Fibroblast of gingiva (primary cell): ENCODE measurements around the gene UNK.

ENCODE experiments used
- DNase-seq: peaks from one replicate; pipeline ENCODE4 v3.0.0-alpha.2; 2011; ENCODE audit warnings: low read depth

UNK gene

DNA sequence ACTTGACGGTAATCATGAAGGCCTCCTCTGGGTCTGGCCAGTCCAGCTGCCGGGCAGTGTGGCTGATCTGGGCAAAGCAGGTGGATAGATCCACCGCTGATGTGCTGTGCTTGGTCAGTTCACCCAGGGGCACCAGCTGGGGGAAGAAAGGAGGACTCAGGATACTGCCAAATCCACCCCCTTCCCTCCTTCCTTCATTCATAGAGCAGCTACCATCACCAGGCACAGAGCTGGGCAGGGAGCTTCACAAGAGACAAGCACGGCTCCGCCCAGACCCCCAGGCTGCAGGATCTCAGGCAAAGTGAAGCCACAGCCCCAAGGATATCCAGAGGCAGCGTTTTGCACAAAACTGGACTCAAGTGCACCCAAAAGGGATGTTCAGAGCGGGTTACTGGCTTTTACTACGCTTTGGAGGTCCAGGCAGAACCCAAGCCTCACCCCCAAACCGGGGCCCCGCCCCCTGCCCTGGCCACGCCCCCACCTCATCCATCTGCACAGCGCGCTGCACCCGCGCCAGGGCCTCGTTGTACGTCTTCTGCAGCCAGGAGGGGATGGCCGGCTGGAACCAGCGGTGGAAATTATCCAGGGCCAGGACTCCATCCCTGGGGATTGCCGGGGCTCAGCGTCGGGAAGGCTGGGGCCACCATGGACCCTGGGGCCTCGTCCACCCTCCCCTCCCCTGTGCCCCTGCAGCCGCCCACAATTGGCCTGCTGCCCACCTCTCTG lies 50.5 kb downstream of the UNK start:
- no peak for DNase-seq

GRCh38 chr17:75835654-75835987 lies 51.0 kb downstream of the UNK start:
- no peak for DNase-seq

DNA sequence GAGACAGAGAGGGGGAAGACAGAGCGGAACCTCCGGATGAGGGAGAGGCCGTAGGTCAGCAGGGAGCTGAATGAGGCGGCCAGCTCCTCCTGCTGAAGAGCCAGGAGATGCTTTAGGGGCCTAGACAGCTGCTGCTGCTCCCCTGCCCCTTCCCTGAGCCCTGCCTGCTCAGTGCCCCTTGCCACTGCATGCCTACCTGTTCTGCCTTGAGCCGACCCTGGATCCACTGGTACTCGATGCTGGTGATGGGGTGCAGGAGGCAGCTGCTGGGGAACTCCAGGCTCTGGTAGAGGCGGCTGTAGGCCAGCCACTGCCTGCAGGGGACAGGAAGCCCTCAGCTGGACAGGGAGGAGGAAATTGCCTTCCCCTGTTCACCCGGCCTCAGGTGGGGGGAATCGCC lies 52.0 kb downstream of the UNK start:
- no peak for DNase-seq

DNA sequence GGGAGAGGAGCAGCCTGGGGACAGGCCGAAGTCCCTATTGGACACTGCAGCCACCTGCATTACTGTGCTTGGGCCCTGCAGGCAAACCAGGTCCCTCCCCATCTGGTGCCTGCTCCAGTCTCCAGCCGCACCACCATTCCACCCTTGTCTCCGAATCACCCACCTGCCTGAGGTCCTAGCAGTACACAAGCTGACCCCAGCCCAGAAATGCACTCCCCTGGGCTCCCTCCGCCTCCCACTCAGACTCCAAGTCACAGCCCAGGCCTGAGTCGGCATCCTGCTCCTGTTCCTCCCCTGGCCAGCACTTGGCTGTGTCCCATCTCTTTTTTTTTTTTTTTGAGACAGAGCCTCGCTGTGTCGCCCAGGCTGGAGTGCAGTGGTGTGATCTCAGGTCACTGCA lies 53.3 kb downstream of the UNK start:
- no peak for DNase-seq

DNA sequence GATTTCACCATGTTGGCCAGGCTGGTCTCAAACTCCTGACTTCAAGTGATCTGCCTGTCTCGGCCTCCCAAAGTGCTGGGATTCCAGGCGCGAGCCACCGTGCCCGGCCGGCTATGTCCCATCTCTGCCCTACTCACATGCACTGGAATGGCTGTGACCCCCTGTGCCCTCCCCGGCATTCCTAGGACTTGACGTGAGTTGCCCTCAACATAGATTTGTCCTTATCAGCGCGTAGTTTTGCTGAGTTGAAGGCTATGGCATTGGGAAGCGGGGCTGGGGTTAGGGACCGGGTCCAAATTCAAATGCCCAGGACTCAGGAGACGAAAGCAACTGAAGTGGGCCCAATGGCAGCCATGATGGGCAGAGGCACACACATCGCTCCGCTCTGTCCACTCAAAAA lies 53.8 kb downstream of the UNK start:
- no peak for DNase-seq

DNA sequence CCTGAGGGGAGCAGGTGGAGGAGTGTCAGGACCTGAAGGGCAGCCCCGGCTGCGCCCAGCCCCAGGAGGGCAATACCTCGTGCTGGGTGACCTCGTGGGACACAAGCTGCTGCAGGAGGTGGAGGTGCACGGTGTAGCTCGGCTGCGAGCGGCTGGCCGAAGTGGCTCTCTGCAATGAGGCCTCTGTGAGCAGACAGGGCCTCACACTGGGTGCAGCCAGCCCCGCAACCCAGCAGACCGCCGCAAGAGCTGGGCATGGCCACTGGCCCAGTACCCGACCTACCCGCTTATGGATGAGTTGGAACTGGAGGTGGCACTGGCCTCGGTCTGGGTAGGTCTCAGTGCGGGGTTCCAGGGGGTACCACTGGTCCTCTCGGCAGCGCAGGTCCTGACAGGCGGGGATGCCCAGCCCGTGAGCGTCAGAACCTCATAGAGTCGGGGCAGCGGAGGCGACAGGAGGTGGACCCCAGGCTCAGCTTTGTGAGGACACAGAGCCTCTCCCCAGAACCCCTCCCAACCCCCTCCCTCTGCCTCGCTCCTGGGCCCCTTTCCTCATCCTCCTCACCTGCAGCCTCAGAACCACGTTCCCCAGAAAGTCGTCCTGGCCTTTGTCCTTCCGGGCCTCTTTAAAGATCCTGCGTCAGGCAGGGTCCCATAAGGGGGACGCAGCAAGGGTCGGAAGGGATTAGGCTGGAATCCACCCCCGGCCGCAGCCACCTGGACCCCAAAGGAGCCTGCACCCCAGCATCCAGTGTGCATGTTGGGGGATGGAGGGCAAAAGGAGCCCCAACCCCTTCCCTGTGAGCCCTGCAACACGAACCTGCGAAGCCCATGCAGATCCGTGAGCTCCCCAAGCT lies 55.6 kb downstream of the UNK start:
- DNase-seq = no peak

- DNase-seq = no peak
These were observed 56.2 kb downstream of the UNK start for GRCh38 chr17:75840799-75841164.

DNA sequence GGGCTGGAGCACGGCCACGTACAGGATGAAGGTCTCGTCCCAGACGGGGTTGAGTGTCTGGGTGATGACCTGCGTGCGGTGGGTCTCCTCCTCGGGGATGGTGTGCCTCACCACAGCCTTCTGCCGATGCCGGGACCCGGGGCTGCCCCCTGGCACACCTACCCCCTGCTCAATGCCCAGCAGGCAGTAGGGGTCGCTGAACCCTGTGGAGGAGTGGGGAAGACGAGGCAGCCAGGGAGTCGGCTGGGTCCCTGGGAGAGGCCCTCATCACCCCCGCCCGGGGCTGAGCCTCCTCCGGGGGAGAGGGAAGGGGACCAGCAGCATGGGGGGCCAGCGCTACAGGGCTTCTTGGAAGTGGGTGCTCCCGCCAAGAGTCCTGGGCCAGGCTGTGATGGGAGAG lies 57.8 kb downstream of the UNK start:
- DNase-seq = no peak

- no peak for DNase-seq
These were observed 58.5 kb downstream of the UNK start for GRCh38 chr17:75842963-75843576.

GRCh38 chr17:75843577-75844529 lies 59.2 kb downstream of the UNK start, which contains the start of gene UNC13D:
UNC13D (minus strand) TSS chr17:75844404; CDS start chr17:75844337, 67 bp downstream.
- DNase-seq = no peak

DNA sequence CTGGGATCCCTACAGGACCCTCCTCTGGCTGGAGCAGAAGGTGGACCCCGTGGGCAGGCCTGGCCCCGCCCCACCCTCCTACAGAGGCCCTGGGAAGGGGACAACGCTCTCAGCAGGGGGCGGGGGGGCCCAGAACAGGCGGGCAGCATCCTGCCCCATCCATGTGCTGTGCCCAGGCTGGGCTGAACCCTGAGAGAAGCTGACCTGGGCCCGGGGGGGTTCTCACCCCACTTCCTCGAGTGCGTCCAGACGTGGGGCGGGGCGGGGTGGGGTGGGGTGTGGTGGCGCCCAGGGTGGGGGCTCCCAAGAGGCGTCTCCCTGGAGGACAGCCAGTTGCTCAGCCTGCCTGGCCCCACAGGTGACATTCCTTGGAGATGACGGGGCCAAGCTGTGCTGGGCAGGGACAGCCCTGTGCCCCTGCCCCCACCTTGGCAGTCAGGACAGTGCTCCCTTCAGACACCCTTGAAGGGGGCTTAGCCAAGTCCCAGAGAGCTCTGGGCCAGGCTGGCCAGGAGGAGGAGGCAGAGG lies 60.0 kb downstream of the UNK start:
- DNase-seq = no peak

DNA sequence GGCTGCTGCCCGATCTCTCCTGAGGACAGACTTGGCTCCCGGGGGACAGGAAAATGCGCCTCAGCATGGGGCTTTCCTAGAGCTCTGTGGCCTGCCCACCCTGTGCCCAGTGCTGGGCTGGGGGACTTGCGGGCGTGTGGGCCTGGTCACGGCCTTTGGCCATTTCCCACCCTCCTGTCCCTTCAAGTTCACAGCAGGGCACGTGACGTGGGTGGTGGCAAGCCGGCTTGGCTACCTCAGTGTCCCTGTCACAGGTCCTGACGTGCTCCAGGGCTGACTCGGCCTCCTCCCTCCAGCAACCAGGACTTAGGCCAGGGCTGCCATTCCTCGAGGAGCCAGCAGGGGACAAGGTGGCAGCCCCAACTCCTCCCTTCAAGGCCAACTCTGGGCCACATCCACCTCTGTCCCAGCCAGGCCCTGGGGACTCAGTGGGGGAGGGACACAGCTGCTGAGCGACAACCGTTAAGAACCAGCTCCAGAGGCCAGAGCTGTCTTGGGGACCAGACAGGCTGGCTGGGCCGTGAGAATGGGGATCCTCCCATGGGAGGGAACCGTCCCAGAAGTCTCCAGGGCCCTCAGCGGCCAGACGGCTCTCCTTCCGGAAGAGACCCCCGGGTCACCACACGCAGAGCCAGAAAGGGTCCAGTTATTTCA lies 60.6 kb downstream of the UNK start:
- peak; percentile 65 for DNase-seq

GRCh38 chr17:75845933-75846691 lies 61.5 kb downstream of the UNK start:
- DNase-seq = no peak

DNA sequence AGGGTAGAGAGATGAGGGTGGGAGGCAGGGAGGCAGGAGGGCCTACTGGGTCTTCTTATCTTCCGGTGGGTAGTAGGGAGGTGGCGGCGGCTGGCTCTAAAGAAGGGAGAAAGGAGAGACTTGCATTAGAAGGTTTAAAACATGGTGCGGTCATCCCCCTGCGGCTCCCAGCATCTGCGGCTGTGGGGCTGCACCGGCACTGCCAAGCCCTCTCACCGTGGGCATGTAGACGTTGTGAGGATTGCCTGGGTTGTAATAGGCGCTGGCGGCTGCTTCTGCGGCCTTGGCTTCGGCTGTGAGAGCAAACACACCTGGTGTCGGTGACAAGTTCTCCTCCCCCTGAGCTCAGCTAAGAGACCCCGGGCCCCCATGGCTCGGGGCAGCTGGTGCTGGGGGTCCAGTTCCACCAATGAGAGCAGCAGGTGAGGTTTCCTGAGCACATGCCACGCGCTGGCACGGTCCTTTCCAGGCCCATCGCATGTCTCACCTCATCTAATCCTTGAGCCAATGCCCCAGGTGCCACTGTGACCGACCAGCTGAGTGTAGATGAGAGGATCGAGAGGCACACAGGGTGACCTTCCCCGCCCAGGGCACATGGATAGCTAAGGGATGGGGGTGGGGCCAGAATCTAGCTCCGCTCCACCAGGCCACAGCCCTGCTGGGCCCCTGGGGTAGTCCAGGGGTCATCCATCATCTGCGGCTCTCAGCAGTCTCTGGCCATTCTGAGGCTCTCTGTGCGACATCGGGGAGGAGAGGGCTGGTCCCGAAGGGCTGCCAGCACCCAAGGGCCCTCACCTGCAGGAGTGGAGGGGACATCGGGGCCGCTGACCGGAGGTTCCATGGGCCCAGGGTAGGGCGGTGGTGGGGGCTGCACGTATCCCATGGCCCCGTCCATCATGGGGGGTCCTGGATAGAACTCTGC lies 62.3 kb downstream of the UNK start:
- no peak for DNase-seq

GRCh38 chr17:75847614-75848522 lies 63.3 kb downstream of the UNK start:
- no peak for DNase-seq

DNA sequence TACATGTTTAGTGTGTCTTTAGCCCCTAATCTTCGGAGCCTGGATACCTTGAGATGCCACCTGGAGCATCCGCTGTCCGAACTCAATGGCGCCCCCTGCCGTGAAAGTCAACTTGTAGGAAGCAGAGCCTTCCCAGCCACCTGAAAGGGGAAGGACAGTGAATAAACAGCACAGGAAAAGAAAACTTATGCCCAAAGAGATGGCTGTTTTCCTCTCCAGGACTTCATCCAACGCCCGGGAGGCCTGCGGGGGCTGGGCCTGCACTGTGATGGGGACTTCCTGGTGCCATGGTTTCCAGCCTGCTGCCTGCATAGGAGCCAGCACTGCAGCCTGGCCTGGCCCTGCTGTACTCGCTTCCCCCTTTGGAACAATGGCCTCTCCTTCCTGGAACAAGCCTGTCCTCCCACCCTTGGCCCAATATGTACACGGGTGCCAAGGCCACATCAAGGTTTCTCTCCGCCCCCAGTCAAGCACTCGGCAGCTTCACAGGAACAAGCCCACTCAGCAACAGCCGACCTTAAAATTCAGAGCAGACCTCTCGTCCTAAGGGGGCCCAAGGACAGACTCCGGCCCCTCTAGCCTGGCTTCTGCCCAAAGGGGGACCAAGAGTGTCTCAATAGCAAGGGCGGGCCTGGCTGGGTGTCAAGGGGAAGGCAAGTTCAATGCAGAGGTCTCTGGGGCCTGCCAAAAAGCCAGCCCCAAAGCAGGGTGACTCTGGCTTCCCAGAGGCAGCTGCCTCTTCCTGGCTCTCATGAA lies 64.1 kb downstream of the UNK start:
- no peak for DNase-seq

GRCh38 chr17:75849279-75849646 lies 64.7 kb downstream of the UNK start:
- no peak for DNase-seq

DNA sequence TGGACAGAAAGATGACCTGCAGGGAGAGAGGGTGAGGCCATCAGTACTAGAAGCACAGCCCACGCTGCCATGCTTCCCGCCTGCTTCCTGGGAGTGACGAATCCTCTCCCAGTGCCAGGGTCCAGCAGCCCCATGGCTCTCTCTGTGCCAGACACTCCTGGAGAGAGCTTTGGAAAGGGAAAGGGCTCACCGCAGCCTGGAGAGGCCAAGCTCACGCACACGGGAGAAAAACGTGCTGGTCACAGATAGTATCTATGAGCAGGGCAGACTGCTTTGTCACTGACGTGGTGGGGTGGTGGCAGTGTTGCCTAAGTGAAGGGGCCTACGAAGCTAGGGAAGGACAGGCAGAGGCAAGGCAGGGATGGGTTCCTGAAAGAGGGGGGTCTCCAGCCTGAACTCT lies 65.1 kb downstream of the UNK start:
- no peak for DNase-seq
